ENCODE measurements around the gene MAP2K7.

MAP2K7 gene

DNA sequence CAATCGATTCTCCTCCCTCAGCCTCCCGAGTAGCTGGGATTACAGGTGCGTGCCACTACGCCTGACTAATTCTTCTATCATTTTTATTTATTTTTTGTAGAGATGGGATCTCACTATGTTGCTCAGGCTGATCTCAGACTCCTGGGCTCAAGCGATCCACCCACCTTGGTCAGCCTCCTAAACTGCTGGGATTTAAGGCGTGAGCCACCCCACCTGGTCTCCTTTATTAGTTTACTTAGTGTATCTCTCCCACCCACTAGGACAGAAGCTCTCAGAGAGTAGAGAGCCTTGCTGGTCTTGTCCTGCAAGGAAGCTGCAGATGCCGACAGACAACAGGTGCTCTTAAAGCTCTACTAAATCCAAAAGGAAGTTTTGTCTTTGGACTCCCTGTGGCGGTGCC lies 17.9 kb upstream of the MAP2K7 start:
- DNase-seq = no peak

- no peak for DNase-seq
Measured at GRCh38 chr19:7887408-7888144, 16.1 kb upstream of the MAP2K7 start.

- peak; percentile 74 for DNase-seq
Measured at GRCh38 chr19:7888145-7888825, 15.4 kb upstream of the MAP2K7 start, which contains the start of gene LRRC8E. LRRC8E (plus strand) TSS chr19:7888510; CDS start chr19:7895604, 7,094 bp downstream.

GRCh38 chr19:7888826-7889217 lies 14.9 kb upstream of the MAP2K7 start:
- no peak for DNase-seq

DNA sequence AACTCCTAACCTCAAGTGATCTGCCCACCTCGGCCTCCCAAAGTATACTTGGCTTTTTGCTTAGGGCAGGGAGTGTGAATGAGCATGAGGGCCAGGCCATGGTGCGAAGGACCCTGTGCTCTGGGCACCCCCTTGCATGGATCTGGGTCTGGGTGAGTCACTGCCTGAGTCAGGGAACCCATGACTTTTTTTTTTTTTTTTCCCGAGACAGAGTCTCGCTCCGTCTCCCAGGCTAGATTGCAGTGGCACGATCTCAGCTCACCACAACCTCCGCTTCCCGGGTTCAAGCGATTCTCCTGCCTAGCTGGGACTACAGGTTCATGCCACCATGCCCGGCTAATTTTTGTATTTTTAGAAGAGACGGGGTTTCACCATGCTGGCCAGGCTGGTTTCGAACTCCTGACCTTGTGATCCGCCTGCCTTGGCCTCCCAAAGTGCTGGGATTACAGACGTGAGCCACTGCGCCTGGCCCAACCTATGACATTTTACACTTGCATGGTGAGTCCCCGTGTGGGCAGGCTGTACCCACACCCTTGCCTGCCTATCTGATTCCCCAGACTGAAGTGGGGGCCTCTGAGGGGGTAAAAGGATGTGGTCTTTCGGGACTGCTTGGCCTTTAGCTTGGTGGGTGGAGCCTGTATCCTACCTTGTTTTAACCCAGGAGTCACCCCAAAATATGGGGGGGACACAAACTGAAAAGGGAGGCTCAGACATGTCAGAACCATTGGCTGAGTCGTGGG lies 10.1 kb upstream of the MAP2K7 start:
- peak; percentile 66 for DNase-seq

DNA sequence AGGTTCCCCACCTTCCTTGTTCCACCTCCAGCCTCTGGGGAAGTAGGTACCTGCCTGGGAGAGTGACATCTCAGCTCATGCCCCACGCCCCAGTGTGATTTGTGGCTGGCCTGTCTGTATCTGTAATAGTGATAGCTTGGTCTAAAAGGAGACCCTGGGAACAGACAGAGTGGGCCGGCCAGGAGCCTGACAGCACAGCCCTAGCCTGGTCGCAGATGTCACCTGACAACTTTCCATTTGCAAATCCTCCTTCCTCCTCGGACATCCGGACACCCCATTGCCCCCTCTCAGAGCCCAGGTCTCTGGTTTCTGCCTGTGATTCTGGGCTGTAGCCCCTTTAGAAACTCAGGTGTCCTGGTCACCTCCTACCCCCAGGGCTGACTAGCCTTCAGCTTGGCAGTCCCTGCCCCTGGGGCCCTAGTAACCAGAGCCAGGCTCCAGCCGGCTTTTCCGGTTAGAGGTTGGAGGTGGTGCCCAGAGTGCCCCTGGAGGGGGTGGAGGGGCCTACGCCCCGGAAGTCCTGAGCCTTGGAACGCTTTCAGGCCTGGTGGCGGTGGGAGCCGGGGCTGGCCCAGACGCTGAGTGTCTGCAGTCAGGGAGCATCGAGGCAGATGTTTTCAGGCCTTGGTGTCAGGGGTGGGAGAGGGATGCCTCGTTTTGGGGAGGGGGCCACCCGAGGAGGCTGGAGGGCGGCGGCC lies 8.9 kb upstream of the MAP2K7 start:
- no peak for DNase-seq

- DNase-seq = no peak
Measured at GRCh38 chr19:7895565-7895964, 8.1 kb upstream of the MAP2K7 start.

DNA sequence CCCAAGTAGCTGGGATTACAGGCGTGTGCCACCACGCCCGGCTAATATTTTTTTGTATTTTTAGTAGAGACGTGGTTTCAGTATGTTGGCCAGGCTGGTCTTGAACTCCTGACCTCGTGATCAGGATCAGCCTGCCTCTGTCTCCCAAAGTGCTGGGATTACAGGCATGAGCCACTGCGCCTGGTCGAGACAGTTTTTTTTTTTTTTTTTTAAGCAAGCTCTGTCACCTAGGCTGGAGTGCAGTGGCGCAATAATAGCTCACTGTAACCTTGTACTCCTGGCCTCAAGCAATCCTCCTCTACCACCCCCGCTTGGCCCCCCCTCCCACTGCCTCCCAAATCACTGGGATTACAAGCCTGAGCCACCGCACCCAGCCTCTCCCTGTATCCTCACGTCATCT lies 6.4 kb upstream of the MAP2K7 start:
- DNase-seq = no peak

DNA sequence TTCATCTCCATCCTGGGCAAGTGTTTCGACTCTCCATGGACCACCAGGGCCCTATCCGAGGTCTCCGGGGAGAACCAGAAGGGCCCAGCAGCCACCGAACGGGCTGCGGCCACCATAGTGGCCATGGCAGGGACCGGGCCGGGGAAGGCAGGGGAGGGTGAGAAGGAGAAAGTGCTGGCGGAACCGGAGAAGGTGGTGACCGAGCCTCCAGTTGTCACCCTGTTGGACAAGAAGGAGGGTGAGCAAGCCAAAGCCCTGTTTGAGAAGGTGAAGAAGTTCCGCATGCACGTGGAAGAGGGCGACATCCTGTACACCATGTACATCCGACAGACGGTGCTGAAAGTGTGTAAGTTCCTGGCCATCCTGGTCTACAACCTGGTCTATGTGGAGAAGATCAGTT lies 4.7 kb upstream of the MAP2K7 start:
- no peak for DNase-seq

GRCh38 chr19:7899751-7900378 lies 3.8 kb upstream of the MAP2K7 start:
- DNase-seq = no peak

DNA sequence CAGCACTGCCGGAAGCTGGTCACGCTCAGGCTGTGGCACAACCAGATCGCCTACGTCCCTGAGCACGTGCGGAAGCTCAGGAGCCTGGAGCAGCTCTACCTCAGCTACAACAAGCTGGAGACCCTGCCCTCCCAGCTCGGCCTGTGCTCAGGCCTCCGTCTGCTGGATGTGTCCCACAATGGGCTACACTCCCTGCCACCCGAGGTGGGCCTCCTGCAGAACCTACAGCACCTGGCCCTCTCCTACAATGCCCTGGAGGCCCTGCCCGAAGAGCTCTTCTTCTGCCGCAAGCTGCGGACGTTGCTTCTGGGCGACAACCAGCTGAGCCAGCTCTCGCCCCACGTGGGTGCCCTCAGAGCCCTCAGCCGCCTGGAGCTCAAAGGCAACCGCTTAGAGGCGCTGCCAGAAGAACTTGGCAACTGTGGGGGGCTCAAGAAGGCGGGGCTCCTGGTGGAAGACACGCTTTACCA lies 3.2 kb upstream of the MAP2K7 start:
- DNase-seq = no peak

- no peak for DNase-seq
Measured at GRCh38 chr19:7900931-7901330, 2.7 kb upstream of the MAP2K7 start.

DNA sequence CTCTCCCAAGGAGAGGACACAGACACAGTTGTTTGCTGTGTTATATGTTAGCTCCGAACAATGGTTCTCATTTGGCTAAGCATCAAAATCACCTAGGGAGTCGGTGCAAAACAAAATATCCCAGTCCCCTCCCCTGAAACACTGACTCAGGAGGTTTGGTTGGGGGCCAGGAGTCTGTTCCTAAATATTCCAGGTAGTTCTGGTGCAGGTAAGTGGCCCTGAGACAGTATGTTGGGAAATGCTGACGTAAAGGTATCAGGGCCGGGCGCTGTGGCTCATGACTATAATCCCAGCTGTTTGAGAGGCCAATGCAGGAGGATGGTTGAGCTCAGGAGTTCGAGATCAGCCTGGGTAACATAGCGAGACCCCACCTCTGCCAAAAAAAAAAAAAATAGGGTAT lies 2.3 kb upstream of the MAP2K7 start:
- DNase-seq = no peak

DNA sequence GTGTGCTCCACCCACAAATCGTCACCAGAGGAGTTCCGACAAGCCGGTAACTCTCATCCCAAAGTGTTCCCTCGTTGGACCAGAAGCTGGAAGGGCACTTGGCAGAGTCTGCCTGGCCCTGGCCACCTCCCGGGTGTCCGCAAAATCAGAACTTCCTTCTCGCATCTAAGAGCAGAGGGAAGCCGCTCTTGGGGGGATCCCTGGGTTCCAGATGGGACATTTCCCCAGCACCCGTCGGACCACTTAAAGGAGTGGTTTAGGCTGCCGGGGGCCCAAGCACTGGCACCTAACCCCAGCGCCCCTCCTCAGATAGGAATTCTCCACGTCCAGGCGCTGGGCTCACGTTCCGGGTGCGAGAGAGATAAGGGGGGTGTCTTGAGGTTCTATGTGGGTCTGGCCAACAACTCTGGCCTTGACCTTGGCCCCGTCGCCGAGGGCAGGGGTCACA lies 857 bp upstream of the MAP2K7 start:
- no peak for DNase-seq

GRCh38 chr19:7904074-7905020 lies 670 bp downstream of the MAP2K7 start:
- peak; percentile 44 for DNase-seq

DNA sequence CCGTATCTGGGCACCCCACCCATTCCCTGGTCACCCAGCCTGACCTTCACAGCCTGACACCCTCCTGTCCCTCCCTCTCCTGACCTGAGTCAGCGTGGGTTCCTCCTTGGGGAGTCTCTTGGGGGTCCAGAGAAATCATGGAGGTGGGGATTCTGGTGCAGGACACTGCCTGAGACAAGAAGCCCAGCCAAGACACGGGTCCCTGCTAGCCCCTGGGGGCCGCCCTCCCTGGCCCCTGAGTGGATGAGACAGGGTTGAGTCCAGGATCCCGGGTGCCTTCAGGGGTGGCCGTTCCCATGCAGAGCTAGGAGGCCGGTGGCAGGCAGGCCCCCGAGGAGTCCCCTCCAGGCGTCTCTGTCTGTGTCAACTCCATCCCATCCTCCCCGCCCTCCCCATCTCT lies 1.6 kb downstream of the MAP2K7 start:
- DNase-seq = no peak

- DNase-seq = no peak
Measured at GRCh38 chr19:7905859-7906258, 2.2 kb downstream of the MAP2K7 start.

GRCh38 chr19:7907122-7907521 lies 3.4 kb downstream of the MAP2K7 start:
- DNase-seq = no peak

GRCh38 chr19:7907544-7907943 lies 3.9 kb downstream of the MAP2K7 start:
- DNase-seq = no peak

DNA sequence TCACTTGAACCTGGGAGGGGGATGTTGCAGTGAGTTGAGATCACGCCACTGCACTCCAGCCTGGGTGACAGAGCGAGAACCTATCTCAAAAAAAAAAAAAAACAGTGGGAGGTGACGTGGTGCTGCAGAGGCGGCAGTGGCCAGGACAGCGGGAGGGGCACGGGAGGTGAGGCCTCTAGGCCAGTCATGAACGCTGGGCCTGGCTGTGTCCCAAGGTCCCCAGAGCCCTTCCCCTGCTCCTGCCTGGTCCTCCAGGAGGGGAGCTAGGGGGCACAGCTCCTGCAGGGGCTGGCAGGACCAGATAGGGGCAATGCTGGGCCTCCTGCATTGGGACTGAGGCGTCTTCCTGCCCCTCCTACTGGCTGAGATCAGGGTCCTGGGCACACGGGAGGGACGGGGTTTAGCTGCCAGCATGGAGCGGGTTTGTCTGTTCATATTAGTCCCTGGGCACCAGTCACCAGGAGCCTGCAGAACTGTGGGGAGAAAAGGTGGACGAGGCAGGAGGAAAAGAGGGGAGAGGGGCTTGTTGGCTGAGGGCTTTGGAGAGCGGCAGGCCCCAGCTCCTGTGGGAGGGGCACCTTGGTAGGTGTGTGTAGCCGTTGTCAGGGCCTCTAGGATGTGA lies 4.5 kb downstream of the MAP2K7 start:
- DNase-seq = no peak
